NK-92 (cell line): Measurements from ENCODE around the gene ATP2B2.

ENCODE experiments used
- DNase-seq: peaks from one replicate; lab custom pipeline; 2025; ENCODE audit not compliant: unreplicated experiment; lab: John Stamatoyannopoulos, UW

ATP2B2 gene

GRCh38 chr3:10450494-10451440, 54.6 kb downstream of the ATP2B2 start:
- DNase-seq = no peak

- DNase-seq = no peak
These were observed 56.0 kb downstream of the ATP2B2 start for GRCh38 chr3:10449436-10449835.

- DNase-seq = no peak
These were observed 56.8 kb downstream of the ATP2B2 start for GRCh38 chr3:10448544-10448943.

GRCh38 chr3:10447527-10448260, 57.7 kb downstream of the ATP2B2 start:
- DNase-seq = no peak

GRCh38 chr3:10447110-10447509, 58.3 kb downstream of the ATP2B2 start:
- no peak for DNase-seq

- DNase-seq = no peak
These were observed 59.7 kb downstream of the ATP2B2 start for GRCh38 chr3:10445561-10446175.

- DNase-seq = no peak
These were observed 60.9 kb downstream of the ATP2B2 start for GRCh38 chr3:10444511-10444910.

GRCh38 chr3:10444110-10444429, 61.3 kb downstream of the ATP2B2 start:
- no peak for DNase-seq

- DNase-seq = no peak
These were observed 61.9 kb downstream of the ATP2B2 start for GRCh38 chr3:10443272-10444109.

- DNase-seq = no peak
These were observed 63.1 kb downstream of the ATP2B2 start for GRCh38 chr3:10442151-10442795.

- DNase-seq = no peak
These were observed 64.7 kb downstream of the ATP2B2 start for GRCh38 chr3:10440684-10441083.

- DNase-seq = no peak
These were observed 66.3 kb downstream of the ATP2B2 start for GRCh38 chr3:10438902-10439610.

GRCh38 chr3:10437995-10438901, 67.1 kb downstream of the ATP2B2 start:
- DNase-seq = no peak

GRCh38 chr3:10437272-10437994, 68.0 kb downstream of the ATP2B2 start:
- DNase-seq = no peak

GRCh38 chr3:10435850-10436249, 69.5 kb downstream of the ATP2B2 start:
- no peak for DNase-seq

- DNase-seq = no peak
These were observed 70.4 kb downstream of the ATP2B2 start for GRCh38 chr3:10434938-10435336.

- DNase-seq = no peak
These were observed 71.0 kb downstream of the ATP2B2 start for GRCh38 chr3:10434144-10434937.
